Immature natural killer cell (primary cell): ENCODE data around the gene BYSL. TPM values are rescaled to one million over a fixed set of nuclear protein-coding genes. Genes with fewer than 3 reads are reported as not detected.
A peak's percentile ranks its signal among the peaks of the same experiment; 100 is the strongest.

ENCODE experiments used
- DNase-seq, 3 donors: peaks; one replicate each; pipeline ENCODE4 v3.0.0; 2022; ENCODE audit warnings: mixed read lengths in 1 of 3
- H3K27ac Mint-ChIP-seq, 6 donors: one replicate each; pipeline ENCODE4 v1.8.0; 2020; ENCODE audit warnings: mixed read lengths in 6 of 6, mild to moderate bottlenecking in 5 of 6, inconsistent platforms in 4 of 6, moderate library complexity in 3 of 6
- H3K27me3 Mint-ChIP-seq, 3 donors: one replicate each; pipeline ENCODE4 v1.8.0; 2020 to 2021; ENCODE audit warnings: low read depth in 3 of 3, mild to moderate bottlenecking in 3 of 3, mixed read lengths in 3 of 3, moderate library complexity in 3 of 3, inconsistent platforms in 1 of 3
- H3K36me3 Mint-ChIP-seq, 3 donors: one replicate each; pipeline ENCODE4 v1.8.0; 2020; ENCODE audit warnings: mixed read lengths in 3 of 3, inconsistent platforms in 2 of 3, mild to moderate bottlenecking in 2 of 3
- H3K4me1 Mint-ChIP-seq, 2 donors: one replicate each; pipeline ENCODE4 v1.8.0; 2020; ENCODE audit warnings: inconsistent platforms in 2 of 2, mild to moderate bottlenecking in 2 of 2, mixed read lengths in 2 of 2, moderate library complexity in 1 of 2
- H3K4me3 Mint-ChIP-seq, 5 donors: one replicate each; pipeline ENCODE4 v1.8.0; 2020; ENCODE audit warnings: mild to moderate bottlenecking in 5 of 5, mixed read lengths in 5 of 5, inconsistent platforms in 3 of 5, moderate library complexity in 3 of 5
- H3K9me3 Mint-ChIP-seq, 6 donors: one replicate each; pipeline ENCODE4 v1.8.0; 2020; ENCODE audit warnings: mild to moderate bottlenecking in 6 of 6, mixed read lengths in 6 of 6, inconsistent platforms in 4 of 6, moderate library complexity in 3 of 6
- polyA plus RNA-seq, 3 donors: library from polyadenylated mRNA; unstranded; fragments of 300-500 nt; fragmentation: Illumina TruSeq; gene quantifications; one replicate each; pipeline ENCODE4 v1.2.3, GENCODE V29; 2021

BYSL gene
- polyA plus RNA-seq, 3 donors from 2014 or later = 10.1 to 16.5 (median 15.9) TPM

DNA sequence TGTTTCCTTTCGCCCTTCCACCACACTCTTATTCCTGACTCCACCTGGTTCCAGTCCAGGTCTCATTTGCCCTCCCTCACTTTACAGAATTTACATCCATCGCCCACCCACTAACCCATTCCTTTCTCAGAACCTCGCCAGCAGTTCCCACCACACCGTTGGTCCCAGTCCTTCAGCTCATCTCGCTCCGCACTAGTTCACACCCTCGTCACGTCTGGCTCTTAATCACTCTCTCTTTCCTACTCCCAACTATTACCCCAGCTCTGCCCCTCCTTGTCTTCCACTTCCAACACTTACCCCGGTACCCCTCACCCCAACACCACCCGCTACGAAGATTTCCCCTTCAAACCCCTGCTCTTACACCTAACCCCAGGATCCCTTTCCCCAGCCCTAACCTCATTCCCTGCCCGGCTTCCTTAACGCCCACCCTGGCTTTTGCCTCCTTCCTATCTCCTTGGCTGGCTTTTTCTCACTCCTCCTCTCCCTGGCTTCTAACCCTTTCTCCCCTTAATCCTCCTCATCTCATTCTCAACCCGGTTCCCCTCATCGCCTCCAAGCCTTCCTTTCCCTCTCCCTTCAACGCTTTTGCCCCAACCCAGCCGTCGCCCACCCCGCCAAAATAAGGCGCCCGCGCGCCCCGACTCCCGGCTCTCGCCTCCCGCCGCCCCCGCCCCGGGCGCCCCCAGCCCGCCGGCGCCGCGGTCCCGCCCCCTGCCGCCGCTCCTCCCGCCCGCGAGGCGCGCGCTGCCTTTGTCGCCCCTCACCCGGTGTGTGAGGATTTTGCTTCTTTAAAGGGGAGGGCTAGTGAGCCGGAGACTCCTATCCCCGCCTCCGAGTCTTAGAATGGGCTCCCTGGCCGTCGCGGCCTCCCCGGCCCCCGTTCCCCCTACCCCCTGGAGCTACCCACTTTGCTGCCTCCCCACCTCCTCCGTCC, 26.7 kb upstream of the BYSL start:
- H3K9me3 Mint-ChIP-seq = no peaks in the 10 kb centered on the region
- H3K27me3 Mint-ChIP-seq = peaks cover 0 to 3% (median 1%) of the 10 kb centered on the region in 3 donors
- H3K4me1 Mint-ChIP-seq = peaks cover 11 to 12% of the 10 kb centered on the region in 2 donors
- peak in 2 of 3 donors; percentile 3 to 10 for DNase-seq
- no peaks in the 10 kb centered on the region for H3K36me3 Mint-ChIP-seq
- H3K27ac Mint-ChIP-seq = peak overlapping the region in 3 of 6 donors; percentile 90 to 96 (median 93)
- no peak overlapping the region for H3K4me3 Mint-ChIP-seq

DNA sequence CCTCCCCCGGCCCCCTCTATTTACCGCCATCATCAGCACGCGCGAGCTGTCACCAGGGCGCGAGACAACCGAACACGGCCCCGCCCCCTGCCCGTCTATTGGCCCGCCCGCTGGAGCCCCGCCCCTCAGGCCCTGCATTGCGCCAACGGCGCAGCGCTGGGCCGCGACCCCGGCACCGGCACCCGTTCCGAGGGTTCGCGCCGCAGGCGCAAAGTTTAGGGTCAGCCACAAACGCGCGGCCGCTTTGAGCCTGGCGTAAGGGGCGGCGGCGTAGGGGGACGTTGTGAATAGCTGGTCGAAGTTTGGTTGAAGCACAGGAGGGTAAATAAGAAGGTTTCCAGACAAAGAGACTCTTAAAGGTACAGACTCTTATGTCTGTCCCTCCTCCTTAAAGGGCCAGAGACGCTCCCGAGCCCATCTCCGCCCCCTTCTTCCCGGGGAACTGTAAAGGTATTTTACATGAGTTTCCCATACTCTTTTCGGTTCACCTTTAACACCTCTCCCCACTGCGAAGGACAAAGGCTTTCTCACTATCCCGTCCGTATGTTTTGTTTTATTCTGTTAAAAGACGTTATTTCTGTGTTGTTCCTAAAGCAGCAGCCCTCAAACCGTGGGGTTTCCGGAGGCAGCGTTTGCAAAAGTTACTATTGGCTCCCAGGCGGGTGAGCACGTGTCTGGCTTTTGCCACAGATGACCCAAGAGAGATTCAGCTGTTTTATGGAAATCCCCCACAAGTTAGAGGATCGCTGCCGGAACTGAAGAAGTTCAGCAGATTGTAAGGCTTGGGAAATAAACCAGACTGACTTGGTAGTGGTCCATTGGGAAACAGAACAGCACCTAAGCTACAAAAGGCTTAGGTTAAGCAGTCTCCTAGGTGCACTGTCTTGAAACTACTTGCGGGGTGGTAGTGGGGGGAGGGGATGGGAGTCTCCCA, 25.7 kb upstream of the BYSL start, which contains the start of gene USP49:
USP49 (minus strand) TSS at position 76 of the 934 bp plus-strand sequence. CDS start 88,392 bp downstream, outside the sequence.
- no peaks in the 10 kb centered on the region for H3K36me3 Mint-ChIP-seq
- peaks cover 0 to 3% (median 3%) of the 10 kb centered on the region in 3 donors for H3K27me3 Mint-ChIP-seq
- no peaks in the 10 kb centered on the region for H3K9me3 Mint-ChIP-seq
- no peak within 1 kb of the TSS for H3K4me3 Mint-ChIP-seq
- H3K27ac Mint-ChIP-seq = peak within 1 kb of the TSS in 4 of 6 donors; percentile 90 to 96 (median 92)
- peaks cover 11 to 12% of the 10 kb centered on the region in 2 donors for H3K4me1 Mint-ChIP-seq
- peak; percentile 90 to 91 (median 91) for DNase-seq

DNA sequence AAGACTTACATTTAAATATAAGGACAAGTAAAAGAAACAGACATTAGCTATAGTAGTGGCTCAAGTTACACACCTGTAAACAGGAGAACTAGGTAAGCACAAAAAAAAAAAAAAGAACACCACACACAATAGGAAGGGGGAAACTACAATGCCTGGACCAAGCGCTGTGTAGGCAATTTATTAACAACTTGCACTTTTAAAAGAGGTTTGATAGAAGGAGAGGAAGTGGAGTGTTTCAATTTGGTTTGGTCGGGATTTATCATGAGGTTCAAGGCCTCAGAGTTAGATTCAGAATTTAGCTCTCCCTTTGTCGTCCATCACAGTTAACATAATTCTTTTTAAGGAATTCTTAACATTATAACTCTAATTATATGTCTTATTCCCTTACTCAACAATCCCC, 25.0 kb upstream of the BYSL start:
- no peak for DNase-seq
- Mint-ChIP-seq H3K9me3 (no peaks in the 10 kb centered on the region), H3K27me3 (peaks cover 0 to 3% (median 3%) of the 10 kb centered on the region in 3 donors), H3K4me3 (peak overlapping the region in 1 of 5 donors; percentile 46), H3K4me1 (peaks cover 11 to 12% of the 10 kb centered on the region in 2 donors), H3K27ac (peak overlapping the region in 4 of 6 donors; percentile 90 to 96 (median 92)), H3K36me3 (no peaks in the 10 kb centered on the region)

DNA sequence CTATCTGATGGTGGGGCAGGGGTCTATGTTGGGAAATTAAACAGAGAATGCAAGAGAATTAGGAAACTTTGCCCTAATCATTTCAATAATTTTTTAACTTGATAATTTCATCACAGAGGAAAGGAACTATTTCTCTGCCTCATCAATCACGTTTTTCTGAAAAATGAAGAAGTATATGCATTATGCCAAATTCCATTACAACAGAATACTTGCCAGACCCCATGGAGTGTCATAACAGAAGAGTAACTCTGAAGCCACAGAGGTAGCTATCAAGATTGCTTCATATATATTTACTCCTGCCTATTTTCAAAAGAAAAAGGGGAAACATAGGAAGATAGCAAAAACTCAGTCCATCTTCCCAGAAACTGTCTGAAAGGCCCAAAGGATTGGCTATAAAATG, 20.4 kb upstream of the BYSL start:
- Mint-ChIP-seq H3K36me3 (peaks cover 3 to 13% (median 5%) of the 10 kb centered on the region in 3 donors), H3K27me3 (peaks cover 0 to 3% (median 0%) of the 10 kb centered on the region in 3 donors), H3K27ac (no peak overlapping the region), H3K4me1 (peaks cover 20 to 30% of the 10 kb centered on the region in 2 donors), H3K4me3 (no peak overlapping the region), H3K9me3 (no peaks in the 10 kb centered on the region)
- DNase-seq = no peak

DNA sequence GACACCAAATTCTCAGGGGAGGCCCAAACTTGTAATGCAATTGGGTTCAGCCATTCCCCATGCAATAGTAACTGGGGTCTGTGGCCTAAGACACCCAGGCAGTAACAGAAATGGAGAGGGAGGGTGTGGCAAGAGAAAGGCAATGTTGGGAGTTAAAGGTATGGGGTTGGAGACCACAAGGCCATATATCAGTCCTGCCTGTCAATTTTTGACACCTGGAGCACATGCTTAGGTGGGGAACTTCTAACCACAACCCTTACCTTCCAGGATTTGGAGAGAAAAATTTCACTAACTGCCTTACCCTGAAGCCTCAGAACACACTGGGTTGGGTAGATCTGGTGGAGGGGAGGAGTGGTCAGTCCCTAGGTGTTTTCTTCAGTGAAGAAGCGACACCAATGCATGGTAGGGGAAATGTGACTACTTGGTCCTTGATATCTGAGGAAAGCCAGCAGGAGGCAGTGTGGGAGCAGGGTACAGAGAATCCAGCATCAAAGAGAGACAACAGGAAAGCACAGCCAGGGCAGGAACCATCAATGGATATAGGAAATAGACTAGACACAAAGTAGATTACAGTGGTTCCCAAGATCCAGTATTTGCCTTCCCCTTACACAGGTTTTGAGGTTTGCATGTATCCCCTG, 19.3 kb upstream of the BYSL start:
- peak; percentile 51 to 65 (median 55) for DNase-seq
- H3K9me3 Mint-ChIP-seq = no peaks in the 10 kb centered on the region

DNA sequence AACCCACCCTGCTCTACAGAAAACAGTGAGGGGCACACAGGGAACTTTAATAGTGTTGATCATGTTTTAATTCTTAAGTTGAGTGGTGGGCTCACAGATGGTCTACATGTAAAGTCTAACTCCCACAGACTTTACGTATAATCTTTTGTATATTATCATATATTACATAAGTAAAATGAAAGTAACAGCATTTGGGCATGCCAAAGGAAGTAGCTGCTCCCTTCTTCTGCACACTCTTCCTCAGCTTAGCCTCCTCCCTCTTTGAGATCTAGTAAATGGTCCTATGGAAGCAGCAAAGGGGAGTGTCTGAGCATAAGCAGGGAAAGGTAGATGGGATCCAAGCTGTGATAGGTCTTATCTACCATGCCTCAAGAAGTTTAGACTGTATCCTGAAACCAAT, 11.6 kb upstream of the BYSL start:
- H3K4me3 Mint-ChIP-seq = peak overlapping the region in 4 of 5 donors; percentile 24 to 73 (median 59)
- peak overlapping the region; percentile 81 to 90 (median 84) for H3K27ac Mint-ChIP-seq
- H3K36me3 Mint-ChIP-seq = peaks cover 23 to 44% (median 23%) of the 10 kb centered on the region in 3 donors
- DNase-seq = no peak
- H3K9me3 Mint-ChIP-seq = no peaks in the 10 kb centered on the region
- H3K27me3 Mint-ChIP-seq = peaks cover 0 to 2% (median 0%) of the 10 kb centered on the region in 3 donors
- peaks cover 23 to 42% of the 10 kb centered on the region in 2 donors for H3K4me1 Mint-ChIP-seq

More for the DNA sequence above, 19.3 kb upstream of the BYSL start:
- Mint-ChIP-seq H3K4me1 (peaks cover 13 to 22% of the 10 kb centered on the region in 2 donors), H3K27ac (peak overlapping the region in 5 of 6 donors; percentile 7 to 83 (median 51)), H3K36me3 (peaks cover 9 to 21% (median 12%) of the 10 kb centered on the region in 3 donors), H3K27me3 (peaks cover 0 to 2% (median 0%) of the 10 kb centered on the region in 3 donors), H3K4me3 (no peak overlapping the region)

DNA sequence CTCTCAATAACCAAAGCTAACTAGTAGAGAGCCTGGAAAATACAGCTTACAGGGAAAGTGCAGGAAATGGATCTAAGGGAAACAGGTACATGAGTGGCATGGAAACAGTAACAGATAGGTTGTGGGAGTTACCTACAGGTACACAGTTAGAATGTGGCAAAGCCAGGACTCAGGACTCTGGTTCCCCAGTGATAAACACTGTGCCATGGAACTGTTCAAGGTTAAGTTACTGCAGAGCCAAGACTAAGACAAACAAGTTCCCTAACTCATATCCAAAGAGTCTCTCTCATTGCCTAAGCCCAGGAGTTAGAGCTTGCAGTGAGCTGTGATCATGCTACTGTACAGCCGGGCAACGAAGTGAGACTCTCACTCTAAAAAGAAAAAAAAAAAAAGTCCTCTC, 7.0 kb upstream of the BYSL start:
- no peaks in the 10 kb centered on the region for H3K9me3 Mint-ChIP-seq
- no peak for DNase-seq
- peaks cover 0 to 2% (median 0%) of the 10 kb centered on the region in 3 donors for H3K27me3 Mint-ChIP-seq
- H3K4me3 Mint-ChIP-seq = no peak overlapping the region
- peak overlapping the region in 1 of 6 donors; percentile 23 for H3K27ac Mint-ChIP-seq
- peaks cover 19 to 23% of the 10 kb centered on the region in 2 donors for H3K4me1 Mint-ChIP-seq
- peaks cover 8 to 14% (median 13%) of the 10 kb centered on the region in 3 donors for H3K36me3 Mint-ChIP-seq

DNA sequence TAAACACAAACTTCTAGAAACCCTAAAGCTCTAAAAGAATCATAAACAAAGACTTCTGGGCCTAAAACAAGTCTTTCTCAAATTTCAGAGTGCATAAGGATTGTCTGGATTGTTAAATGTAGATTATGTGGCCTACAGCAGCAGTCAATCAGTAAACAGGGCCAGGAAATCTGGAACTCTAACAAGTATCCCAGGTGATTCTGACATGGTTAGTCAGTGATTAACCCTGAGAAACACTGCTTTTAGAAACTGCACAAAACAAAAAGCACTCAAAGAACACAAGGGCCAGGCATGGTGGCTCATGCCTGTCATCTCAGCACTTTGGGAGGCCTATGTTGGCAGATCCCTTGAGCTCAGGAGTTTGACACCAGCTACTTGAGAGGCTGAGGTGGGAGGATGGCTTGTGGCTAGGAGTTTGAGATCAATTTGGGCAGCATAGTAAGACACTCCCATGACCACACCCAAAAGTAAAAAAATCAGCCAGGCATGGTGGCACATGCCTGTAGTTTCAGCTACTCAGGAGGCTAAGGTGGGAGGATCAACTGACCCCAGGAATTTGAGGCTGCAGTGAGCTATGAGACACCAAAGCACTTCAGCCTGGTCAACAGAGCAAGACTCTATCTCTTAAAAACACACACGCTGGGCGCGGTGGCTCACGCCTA, 6.3 kb upstream of the BYSL start:
- Mint-ChIP-seq H3K9me3 (no peaks in the 10 kb centered on the region), H3K4me3 (no peak overlapping the region)

DNA sequence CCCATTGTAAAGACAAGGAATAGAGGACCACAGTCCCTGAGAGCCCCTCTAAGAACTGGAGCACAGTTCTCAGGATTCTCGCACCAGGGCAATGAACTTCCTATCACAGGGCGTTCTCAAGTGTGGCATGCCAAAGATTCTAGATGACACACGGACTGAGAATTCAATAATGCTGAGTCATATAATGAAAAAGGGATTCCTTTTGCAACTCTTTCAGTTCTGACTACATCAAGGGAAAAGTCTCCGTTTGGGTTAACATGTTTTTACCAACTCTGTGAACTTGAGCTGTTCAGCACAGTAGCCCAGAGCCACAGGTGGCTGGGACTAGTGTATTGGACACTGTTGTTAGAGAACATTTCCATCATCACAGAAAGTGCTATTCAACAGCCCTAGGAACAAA, 3.8 kb upstream of the BYSL start:
- H3K27ac Mint-ChIP-seq = peak overlapping the region in 1 of 6 donors; percentile 41
- H3K4me3 Mint-ChIP-seq = no peak overlapping the region
- H3K4me1 Mint-ChIP-seq = peaks cover 40 to 45% of the 10 kb centered on the region in 2 donors
- no peaks in the 10 kb centered on the region for H3K9me3 Mint-ChIP-seq
- DNase-seq = no peak
- H3K27me3 Mint-ChIP-seq = peaks cover 10 to 15% (median 13%) of the 10 kb centered on the region in 3 donors
- H3K36me3 Mint-ChIP-seq = peaks cover 8 to 13% (median 8%) of the 10 kb centered on the region in 3 donors

More for the DNA sequence above, 6.3 kb upstream of the BYSL start:
- Mint-ChIP-seq H3K27ac (no peak overlapping the region), H3K36me3 (peaks cover 8 to 14% (median 13%) of the 10 kb centered on the region in 3 donors), H3K27me3 (peaks cover 0 to 2% (median 0%) of the 10 kb centered on the region in 3 donors), H3K4me1 (peaks cover 19 to 23% of the 10 kb centered on the region in 2 donors)
- DNase-seq = no peak

DNA sequence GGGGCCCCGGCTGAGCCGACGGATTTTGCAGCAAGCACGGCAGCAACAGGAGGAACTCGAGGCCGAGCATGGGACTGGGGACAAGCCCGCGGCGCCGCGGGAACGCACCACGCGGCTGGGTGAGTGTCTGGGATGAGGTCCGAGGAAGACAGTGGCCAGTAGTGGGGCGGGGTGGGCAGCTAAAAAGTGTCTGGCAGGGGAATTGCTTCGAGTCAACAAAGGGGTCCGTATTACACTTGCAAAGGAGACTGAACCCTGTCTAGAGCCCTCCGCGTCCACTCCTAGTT, 356 bp downstream of the BYSL start:
- DNase-seq = no peak
- peaks cover 16 to 31% (median 17%) of the 10 kb centered on the region in 3 donors for H3K27me3 Mint-ChIP-seq
- no peaks in the 10 kb centered on the region for H3K9me3 Mint-ChIP-seq
- peaks cover 59 to 64% of the 10 kb centered on the region in 2 donors for H3K4me1 Mint-ChIP-seq
- H3K36me3 Mint-ChIP-seq = peaks cover 5 to 9% (median 6%) of the 10 kb centered on the region in 3 donors
- H3K27ac Mint-ChIP-seq = peak overlapping the region; percentile 98 to 100 (median 100)
- peak overlapping the region; percentile 97 to 100 (median 100) for H3K4me3 Mint-ChIP-seq

DNA sequence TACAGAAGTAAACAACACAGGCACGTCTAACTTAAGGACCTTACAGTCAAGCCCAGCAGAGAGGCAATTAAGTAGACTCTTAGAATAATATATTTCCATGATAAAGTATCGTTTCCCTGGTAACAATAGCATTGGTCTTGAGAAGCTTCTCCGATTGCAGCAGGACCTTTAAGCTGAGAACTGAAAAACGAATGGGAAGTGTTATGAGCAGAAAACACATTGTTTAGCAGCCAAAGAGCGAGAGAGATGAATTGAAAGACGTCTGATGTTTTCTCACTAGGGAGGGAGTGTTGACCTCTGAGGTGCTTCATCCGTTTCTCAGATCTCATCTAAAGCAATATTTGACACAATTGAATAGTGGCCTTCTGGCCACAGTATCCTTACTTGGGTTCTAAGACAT, 855 bp downstream of the BYSL start:
- peak overlapping the region; percentile 97 to 100 (median 100) for H3K4me3 Mint-ChIP-seq
- H3K4me1 Mint-ChIP-seq = peaks cover 61 to 68% of the 10 kb centered on the region in 2 donors
- no peaks in the 10 kb centered on the region for H3K9me3 Mint-ChIP-seq
- H3K27ac Mint-ChIP-seq = peak overlapping the region; percentile 98 to 100 (median 100)
- DNase-seq = peak in 2 of 3 donors; percentile 51
- H3K36me3 Mint-ChIP-seq = peaks cover 5 to 8% (median 6%) of the 10 kb centered on the region in 3 donors
- H3K27me3 Mint-ChIP-seq = peaks cover 16 to 31% (median 17%) of the 10 kb centered on the region in 3 donors

DNA sequence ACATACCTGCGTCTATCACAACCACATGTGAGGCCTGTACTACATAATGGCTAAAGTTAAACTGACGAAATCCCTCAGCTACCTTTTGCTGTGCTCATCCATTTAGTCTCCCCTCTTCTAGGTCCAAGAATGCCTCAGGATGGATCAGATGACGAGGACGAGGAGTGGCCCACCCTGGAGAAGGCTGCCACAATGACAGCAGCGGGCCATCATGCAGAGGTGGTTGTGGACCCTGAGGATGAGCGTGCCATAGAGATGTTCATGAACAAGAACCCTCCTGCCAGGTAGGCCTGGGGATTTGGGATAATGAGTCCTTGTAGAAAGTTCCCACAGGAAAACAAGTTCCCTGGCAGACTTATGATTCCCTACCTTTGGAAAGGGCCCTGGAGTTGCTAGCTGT, 6.0 kb downstream of the BYSL start:
- Mint-ChIP-seq H3K4me1 (peaks cover 63 to 80% of the 10 kb centered on the region in 2 donors), H3K9me3 (no peaks in the 10 kb centered on the region), H3K36me3 (peaks cover 11 to 31% (median 20%) of the 10 kb centered on the region in 3 donors), H3K27ac (peak overlapping the region; percentile 65 to 87 (median 82)), H3K27me3 (peaks cover 8 to 23% (median 9%) of the 10 kb centered on the region in 3 donors), H3K4me3 (peak overlapping the region in 1 of 5 donors; percentile 20)
- no peak for DNase-seq
